Right forelimb (tissue), 1 donor: ENCODE data around the gene ZCCHC18.

ENCODE experiments used
- DNase-seq: peaks from one replicate; pipeline ENCODE4 v3.0.0-alpha.2; 2018

Gene ZCCHC18

GRCh38 chrX:104134583-104135261 is 22.4 kb downstream of the ZCCHC18 start:
- no peak for DNase-seq

- DNase-seq = no peak
These were observed 23.4 kb downstream of the ZCCHC18 start for GRCh38 chrX:104135677-104136076.

GRCh38 chrX:104136241-104137019 is 24.1 kb downstream of the ZCCHC18 start:
- peak; percentile 74 for DNase-seq

GRCh38 chrX:104137496-104137895 is 25.2 kb downstream of the ZCCHC18 start:
- DNase-seq = no peak

GRCh38 chrX:104141087-104141760 is 28.9 kb downstream of the ZCCHC18 start:
- no peak for DNase-seq

GRCh38 chrX:104151037-104151436 is 38.7 kb downstream of the ZCCHC18 start:
- DNase-seq = no peak

- DNase-seq = peak; percentile 85
These were observed 44.6 kb downstream of the ZCCHC18 start, which contains the start of gene SLC25A53 for GRCh38 chrX:104156630-104157529. SLC25A53 (minus strand) TSS chrX:104157009; CDS start chrX:104105257, 51,752 bp downstream.
